HCT116 (cell line): ENCODE data around the gene MCRIP2. TPM values are rescaled to one million over a fixed set of nuclear protein-coding genes. Genes with fewer than 3 reads are reported as not detected.
A peak's percentile ranks its signal among the peaks of the same experiment; 100 is the strongest.

Experiments
- ATAC-seq: fragments of 200-7000 bp; cut with Tn5 transposase; 2 replicates; pipeline ENCODE4 v1.9.1; 2020; ENCODE audit warnings: mild to moderate bottlenecking, moderate library complexity
- BruUV-seq: library from RNA; stranded (reverse); fragments of 400-500 nt; replicated peaks from 2 replicates; lab custom pipeline; 2021; lab: Mats Ljungman, UMichigan
- CTCF ChIA-PET: fragments of 300-600 bp; sonication (Branson Sonifier 250); formaldehyde crosslinking; loops from one replicate; lab custom pipeline; 2021; ENCODE audit warnings: antibody characterized with exemption; lab: Charles Lee
- POLR2A ChIA-PET: fragments of 300-600, 350-600 bp; sonication (Branson Sonifier 250); formaldehyde crosslinking; loops from one replicate; lab custom pipeline; 2021; ENCODE audit warnings: antibody characterized with exemption; lab: Charles Lee
- RAD21 ChIA-PET, 2 experiments: fragments of 300-600 bp; sonication (Branson Sonifier 250); formaldehyde crosslinking; loops; one replicate each; lab custom pipeline; 2023; ENCODE audit warnings: low total read pairs in 2 of 2; ENCODE audit not compliant: uncharacterized antibody in 2 of 2, unreplicated experiment in 2 of 2, low non-redundant PET in 1 of 2; lab: Charles Lee
- DNase-seq: peaks from one replicate; pipeline ENCODE4 v3.0.0-alpha.2; 2010; ENCODE audit warnings: low read depth, low spot score
- H2AFZ ChIP-seq: fragments of 200-600 bp; shearing (Covaris generic), sonication (generic); 2 replicates; pipeline ENCODE4 v1.6.1; 2017; ENCODE audit warnings: low read depth, mixed run types, mixed read lengths, antibody characterized with exemption, low read length; ENCODE audit not compliant: poor library complexity, severe bottlenecking
- H3K27ac ChIP-seq: 2 replicates; pipeline ENCODE4 v1.5.1; 2012; ENCODE audit warnings: low read depth, low read length
- H3K27me3 ChIP-seq: fragments of 200-600 bp; sonication (generic); 2 replicates; pipeline ENCODE4 v1.6.1; 2016; ENCODE audit warnings: mixed run types, low read length, mixed read lengths; ENCODE audit not compliant: insufficient read depth
- H3K36me3 ChIP-seq, 2 experiments: fragments of 200-500 bp in 1 of 2; fragments of 200-600 bp in 1 of 2; sonication (Bioruptor generic) in 1 of 2; sonication (generic) in 1 of 2; 2 replicates each; pipeline versions ENCODE4 v1.5.1 to v1.6.1; 2014 to 2016; ENCODE audit warnings: low read length in 2 of 2, inconsistent platforms in 1 of 2, mixed read lengths in 1 of 2, mixed run types in 1 of 2; ENCODE audit not compliant: insufficient read depth in 2 of 2, control insufficient read depth in 1 of 2
- H3K4me1 ChIP-seq, 2 experiments: fragments of 200-600 bp in 1 of 2; sonication (generic) in 1 of 2; 2 replicates each; pipeline versions ENCODE4 v1.5.1 to v1.6.1; 2012 to 2017; ENCODE audit warnings: low read length in 2 of 2, inconsistent platforms in 1 of 2, mild to moderate bottlenecking in 1 of 2, mixed read lengths in 1 of 2, mixed run types in 1 of 2, moderate library complexity in 1 of 2; ENCODE audit not compliant: insufficient read depth in 2 of 2, control insufficient read depth in 1 of 2
- H3K4me2 ChIP-seq: fragments of 200-600 bp; sonication (generic); 2 replicates; pipeline ENCODE4 v1.6.1; 2017; ENCODE audit warnings: mixed run types, low read length, mixed read lengths
- H3K4me3 ChIP-seq, 2 experiments: fragments of 200-600 bp in 1 of 2; sonication (generic) in 1 of 2; replicated peaks in 1 of 2; 2 replicates each; pipeline ENCODE4 v1.5.1; 2011 to 2016; ENCODE audit warnings: low read length in 2 of 2, control low read depth in 1 of 2, low read depth in 1 of 2, mild to moderate bottlenecking in 1 of 2, mixed read lengths in 1 of 2, mixed run types in 1 of 2
- H3K79me2 ChIP-seq: fragments of 200-600 bp; sonication (generic); 2 replicates; pipeline ENCODE4 v1.6.1; 2017; ENCODE audit warnings: mild to moderate bottlenecking, mixed run types, low read length, moderate library complexity, mixed read lengths; ENCODE audit not compliant: insufficient read depth
- H3K9ac ChIP-seq: fragments of 200-600 bp; sonication (generic); 2 replicates; pipeline ENCODE4 v1.6.1; 2016; ENCODE audit warnings: low read length, mixed read lengths
- H3K9me2 ChIP-seq: fragments of 200-600 bp; sonication (generic), shearing (Covaris generic); 2 replicates; pipeline ENCODE4 v1.6.1; 2017; ENCODE audit warnings: mixed run types, mild to moderate bottlenecking, moderate library complexity; ENCODE audit not compliant: insufficient read depth
- H3K9me3 ChIP-seq, 2 experiments: fragments of 200-500 bp in 1 of 2; fragments of 200-600 bp in 1 of 2; sonication (Bioruptor generic) in 1 of 2; sonication (generic) in 1 of 2; 2 replicates each; pipeline ENCODE4 v1.6.1; 2014 to 2017; ENCODE audit warnings: low read length in 2 of 2, mixed read lengths in 2 of 2, inconsistent platforms in 1 of 2, low read depth in 1 of 2, mild to moderate bottlenecking in 1 of 2, mixed run types in 1 of 2, moderate library complexity in 1 of 2; ENCODE audit not compliant: control insufficient read depth in 1 of 2, insufficient read depth in 1 of 2
- H4K20me1 ChIP-seq: fragments of 200-600 bp; sonication (generic), shearing (Covaris generic); 2 replicates; pipeline ENCODE4 v1.6.1; 2017; ENCODE audit warnings: mixed run types, mild to moderate bottlenecking, moderate library complexity; ENCODE audit not compliant: insufficient read depth
- CBX3 ChIP-seq: IDR thresholded peaks from 2 replicates; pipeline ENCODE4 v1.6.1; 2012; ENCODE audit warnings: low read depth
- CTCF ChIP-seq, 3 experiments: fragments of 200-600 bp in 1 of 3; sonication (generic) in 1 of 3; IDR thresholded peaks in 2 of 3; conservative IDR thresholded peaks in 1 of 3; 2 replicates each; pipeline ENCODE4 v1.5.1; 2012 to 2017; ENCODE audit warnings: low read depth in 2 of 3, low read length in 2 of 3, antibody characterized with exemption in 1 of 3, borderline replicate concordance in 1 of 3, control low read depth in 1 of 3, mild to moderate bottlenecking in 1 of 3, mixed read lengths in 1 of 3, mixed run types in 1 of 3, moderate library complexity in 1 of 3; ENCODE audit not compliant: insufficient read depth in 1 of 3
- ELF1 ChIP-seq: IDR thresholded peaks from 2 replicates; pipeline ENCODE4 v1.6.1; 2012; ENCODE audit warnings: low read depth, borderline replicate concordance
- EZH2phosphoT487 ChIP-seq: fragments of 200-600 bp; IDR thresholded peaks from 2 replicates; pipeline ENCODE4 v1.6.1; 2018; ENCODE audit warnings: antibody characterized with exemption, borderline replicate concordance
- JUND ChIP-seq: IDR thresholded peaks from 2 replicates; pipeline ENCODE4 v1.6.1; 2012
- POLR2AphosphoS5 ChIP-seq: IDR thresholded peaks from 2 replicates; pipeline ENCODE4 v1.6.1; 2011; ENCODE audit warnings: mild to moderate bottlenecking, low read depth, low read length, moderate library complexity
- SP1 ChIP-seq: IDR thresholded peaks from 2 replicates; pipeline ENCODE4 v1.6.1; 2012; ENCODE audit warnings: low read depth
- TCF7L2 ChIP-seq: IDR thresholded peaks from 2 replicates; pipeline ENCODE4 v1.7.0; 2011; ENCODE audit warnings: borderline replicate concordance, inconsistent platforms; ENCODE audit not compliant: insufficient read depth, insufficient read length; ENCODE audit errors: extremely low read depth
- intact Hi-C: fragments of 100-400 bp; cut with micrococcal nuclease; formaldehyde crosslinking; loops from 2 replicates; pipeline ENCODE4 v1.10.0; 2022
- total RNA-seq: library from RNA; stranded (reverse); gene quantifications from one replicate; pipeline ENCODE4 v1.2.1, GENCODE V29; 2021; ENCODE audit not compliant: unreplicated experiment

The MCRIP2 gene
- total RNA-seq, 1 experiment from 2014 or later = 34.9 TPM

GRCh38 chr16:661184-661821 lies 19.7 kb downstream of the MCRIP2 start:
- Histone ChIP-seq H2AFZ (no peak overlapping the region), H3K9me2 (no peaks in the 10 kb centered on the region), H3K4me3 (no peak overlapping the region), H3K4me1 (peaks cover 3 to 9% of the 10 kb centered on the region in 2 experiments; a peak in 2 of 4 replicates), H3K4me2 (peak overlapping the region; percentile 30; the same call in 1 of the 2 replicates), H3K27me3 (no peaks in the 10 kb centered on the region), H3K79me2 (no peaks in the 10 kb centered on the region), H3K9ac (peak overlapping the region; percentile 33), H3K27ac (peak overlapping the region; percentile 67; the same call in 1 of the 2 replicates), H3K36me3 (no peaks in the 10 kb centered on the region), H4K20me1 (no peaks in the 10 kb centered on the region), H3K9me3 (no peaks in the 10 kb centered on the region)
- CTCF ChIA-PET = interaction anchor here (1.0 to 2.6 kb wide), 2 partner anchors 13 to 82 kb away, joined by 3 to 13 read pairs; partner anchors contain the start of gene WDR90
- RAD21 ChIA-PET = no interaction called here
- no peak for DNase-seq
- TF ChIP-seq CTCF (IDR thresholded peaks at IDR 0.05 in 2 of 3, conservative IDR thresholded peaks at IDR 0.05 in 1 of 3; ENCODE audit: borderline replicate concordance in 1 of 3, insufficient read depth in 1 of 3, low read depth in 2 of 3, low read length in 2 of 3) = no peak
- no peak for TF ChIP-seq POLR2AphosphoS5
- TF ChIP-seq JUND = no peak
- no peak for TF ChIP-seq ELF1
- no peak for TF ChIP-seq TCF7L2
- no peak for TF ChIP-seq EZH2phosphoT487
- no peak for TF ChIP-seq SP1
- TF ChIP-seq CBX3 = no peak
- POLR2A ChIA-PET = no interaction called here
- no TSS peak for BruUV-seq
- intact Hi-C loops = loop anchor here (2.0 kb wide), 1 partner anchor 83 kb away; no protein-coding TSS in a partner anchor
- no peak; the same call in 1 of the 2 replicates for ATAC-seq
